ENCODE data around the gene MRS2.

GRCh38 chr6:24357336-24358218 lies 45.2 kb upstream of the MRS2 start, which contains the start of gene DCDC2:
- TF ChIP-seq ESRRG (CRISPR knock-in tag; IDR thresholded peaks at IDR 0.05) (no peak), ZFP3 (CRISPR knock-in tag; IDR thresholded peaks at IDR 0.05) (no peak), GLIS3 (CRISPR knock-in tag; IDR thresholded peaks at IDR 0.05) (no peak), PPARA (CRISPR knock-in tag; IDR thresholded peaks at IDR 0.05; ENCODE audit: borderline replicate concordance) (no peak), CSRNP3 (CRISPR knock-in tag; IDR thresholded peaks at IDR 0.05) (no peak), ZFP30 (CRISPR knock-in tag; IDR thresholded peaks at IDR 0.05) (no peak), TCF4 (CRISPR knock-in tag; IDR thresholded peaks at IDR 0.05; ENCODE audit: borderline replicate concordance) (no peak)

Data from SK-N-SH treated with all-trans-retinoic acid at 6 μM for 48 hours (cell line).